Mucosa of descending colon (tissue), 3 donors: ENCODE data around the gene LAMB4. TPM values are rescaled to one million over a fixed set of nuclear protein-coding genes. Genes with fewer than 3 reads are reported as not detected.

Source experiments
- ATAC-seq: fragments of 200-7000 bp; cut with Tn5 transposase; one replicate; pipeline ENCODE4 v1.9.1; 2020; ENCODE audit warnings: mild to moderate bottlenecking, moderate library complexity
- DNase-seq, 3 donors: peaks; one replicate each; pipeline ENCODE4 v3.0.0-alpha.2; 2020
- H3K36me3 ChIP-seq: fragments of 200-600 bp; one replicate; pipeline ENCODE4 v1.8.0; 2021; ENCODE audit warnings: low read depth, mild to moderate bottlenecking
- H3K4me1 ChIP-seq: fragments of 200-600 bp; one replicate; pipeline ENCODE4 v1.8.0; 2021; ENCODE audit warnings: low read depth, mild to moderate bottlenecking
- H3K4me3 ChIP-seq: fragments of 200-600 bp; one replicate; pipeline ENCODE4 v1.8.0; 2021; ENCODE audit warnings: mild to moderate bottlenecking
- H3K9me3 ChIP-seq: fragments of 200-600 bp; one replicate; pipeline ENCODE4 v1.8.0; 2021; ENCODE audit warnings: mild to moderate bottlenecking
- intact Hi-C, 2 donors: fragments of 100-400 bp; cut with DNase I in 1 of 2; cut with micrococcal nuclease in 1 of 2; formaldehyde crosslinking; loops; one replicate each; pipeline versions ENCODE4 v1.11.0 to v1.11.1; 2022; cut with DNase I, micrococcal nuclease
- total RNA-seq, 3 donors: library from RNA; stranded (reverse); fragmentation: NEBNext Ultra II Directional in 2 of 3; extraction: Animal tissue kit (Norgen Biotek cat#: 25700) in 2 of 3; gene quantifications; one replicate each; pipeline versions ENCODE4 v1.2.1 to v1.2.4, GENCODE V29; 2021 to 2023
- TF ChIP-seq, protein P1 (sequence below): fragments of 200-600 bp; IDR thresholded peaks from one replicate; pipeline ENCODE4 v1.8.0; 2022; ENCODE audit warnings: antibody characterized with exemption, mild to moderate bottlenecking
- donor health status: DM: no; HTN: no; CAD: no; lungs with moderate emphysema.
- donor health status: DM: no; HTN: no; CAD: no.
- donor health status: DM: no; HTN: yes; CAD: no.

LAMB4 gene
- total RNA-seq, 3 donors from 2014 or later, result 0.22 TPM; not detected in 2

DNA sequence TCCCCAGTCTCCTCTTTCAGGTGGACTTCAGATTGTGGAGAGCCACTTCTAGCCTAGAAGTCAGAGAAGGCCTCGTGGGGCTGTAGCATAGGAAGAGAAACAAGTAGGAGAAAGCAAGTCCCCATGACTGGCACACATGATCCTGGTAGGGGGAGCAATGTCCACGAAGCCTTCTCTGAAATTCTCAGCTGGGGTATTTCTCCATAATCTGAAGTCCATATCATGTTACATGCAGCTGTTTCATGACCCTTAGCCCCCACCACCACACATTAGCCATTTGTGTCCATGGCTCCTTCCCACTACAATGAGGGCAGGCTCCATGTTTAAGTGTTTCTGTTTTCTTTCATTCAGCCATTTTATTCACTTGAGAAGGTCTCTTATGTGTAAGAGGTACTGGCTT is 43.2 kb downstream of the LAMB4 start:
- Histone ChIP-seq H3K36me3 (no peaks in the 10 kb centered on the region), H3K4me3 (no peak overlapping the region), H3K4me1 (no peaks in the 10 kb centered on the region), H3K9me3 (no peaks in the 10 kb centered on the region)
- intact Hi-C loops, result no loop called here
- ATAC-seq, result no peak
- DNase-seq, result no peak
- TF ChIP-seq, protein P1, sequence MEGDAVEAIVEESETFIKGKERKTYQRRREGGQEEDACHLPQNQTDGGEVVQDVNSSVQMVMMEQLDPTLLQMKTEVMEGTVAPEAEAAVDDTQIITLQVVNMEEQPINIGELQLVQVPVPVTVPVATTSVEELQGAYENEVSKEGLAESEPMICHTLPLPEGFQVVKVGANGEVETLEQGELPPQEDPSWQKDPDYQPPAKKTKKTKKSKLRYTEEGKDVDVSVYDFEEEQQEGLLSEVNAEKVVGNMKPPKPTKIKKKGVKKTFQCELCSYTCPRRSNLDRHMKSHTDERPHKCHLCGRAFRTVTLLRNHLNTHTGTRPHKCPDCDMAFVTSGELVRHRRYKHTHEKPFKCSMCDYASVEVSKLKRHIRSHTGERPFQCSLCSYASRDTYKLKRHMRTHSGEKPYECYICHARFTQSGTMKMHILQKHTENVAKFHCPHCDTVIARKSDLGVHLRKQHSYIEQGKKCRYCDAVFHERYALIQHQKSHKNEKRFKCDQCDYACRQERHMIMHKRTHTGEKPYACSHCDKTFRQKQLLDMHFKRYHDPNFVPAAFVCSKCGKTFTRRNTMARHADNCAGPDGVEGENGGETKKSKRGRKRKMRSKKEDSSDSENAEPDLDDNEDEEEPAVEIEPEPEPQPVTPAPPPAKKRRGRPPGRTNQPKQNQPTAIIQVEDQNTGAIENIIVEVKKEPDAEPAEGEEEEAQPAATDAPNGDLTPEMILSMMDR, result no peak

DNA sequence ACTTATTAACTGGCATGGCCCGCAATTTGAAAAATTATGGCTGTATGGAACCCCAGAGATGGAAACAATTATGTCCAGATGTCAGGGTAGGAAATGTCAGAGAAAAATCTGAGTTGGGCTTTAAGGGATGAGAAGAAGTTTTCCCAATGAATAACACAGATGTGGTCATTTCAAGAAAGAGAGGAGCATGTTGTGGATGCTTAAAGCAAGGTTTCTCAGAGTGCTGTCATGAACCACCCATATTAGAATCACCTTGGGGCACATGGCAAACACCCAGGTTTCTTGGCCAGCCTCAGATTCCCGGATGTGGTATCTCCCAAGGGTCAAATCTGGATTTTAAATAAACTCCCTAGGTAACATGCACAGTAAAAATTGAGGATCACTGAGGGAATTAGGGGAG is 43.6 kb downstream of the LAMB4 start:
- Histone ChIP-seq H3K36me3 (no peaks in the 10 kb centered on the region), H3K4me1 (no peaks in the 10 kb centered on the region), H3K4me3 (no peak overlapping the region), H3K9me3 (no peaks in the 10 kb centered on the region)
- DNase-seq (no peak), ATAC-seq (no peak)
- intact Hi-C loops, result no loop called here
- TF ChIP-seq, protein P1, result no peak

DNA sequence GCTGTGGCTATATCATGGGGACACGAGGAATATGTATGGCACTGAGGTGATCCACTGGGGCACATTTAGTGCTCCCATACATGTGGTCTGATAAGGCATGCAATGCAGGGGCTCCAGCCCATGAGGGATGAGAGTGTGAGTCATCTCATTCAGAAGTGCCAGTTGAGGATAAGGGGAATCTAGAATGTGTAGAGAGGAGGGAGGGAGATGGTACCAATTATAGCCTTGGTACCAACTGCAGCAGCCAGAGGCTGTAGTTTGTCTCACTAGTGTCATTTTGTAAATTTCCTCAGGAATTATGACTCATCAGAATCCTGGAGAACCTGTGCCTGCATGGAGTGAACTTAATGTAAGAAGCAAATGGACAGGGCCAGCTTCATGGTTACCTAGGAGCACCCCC is 46.2 kb downstream of the LAMB4 start:
- DNase-seq (no peak), ATAC-seq (no peak)
- Histone ChIP-seq H3K9me3 (no peaks in the 10 kb centered on the region), H3K4me3 (no peak overlapping the region), H3K36me3 (no peaks in the 10 kb centered on the region), H3K4me1 (peaks cover 2% of the 10 kb centered on the region)
- TF ChIP-seq, protein P1, result no peak
- intact Hi-C loops, result no loop called here

DNA sequence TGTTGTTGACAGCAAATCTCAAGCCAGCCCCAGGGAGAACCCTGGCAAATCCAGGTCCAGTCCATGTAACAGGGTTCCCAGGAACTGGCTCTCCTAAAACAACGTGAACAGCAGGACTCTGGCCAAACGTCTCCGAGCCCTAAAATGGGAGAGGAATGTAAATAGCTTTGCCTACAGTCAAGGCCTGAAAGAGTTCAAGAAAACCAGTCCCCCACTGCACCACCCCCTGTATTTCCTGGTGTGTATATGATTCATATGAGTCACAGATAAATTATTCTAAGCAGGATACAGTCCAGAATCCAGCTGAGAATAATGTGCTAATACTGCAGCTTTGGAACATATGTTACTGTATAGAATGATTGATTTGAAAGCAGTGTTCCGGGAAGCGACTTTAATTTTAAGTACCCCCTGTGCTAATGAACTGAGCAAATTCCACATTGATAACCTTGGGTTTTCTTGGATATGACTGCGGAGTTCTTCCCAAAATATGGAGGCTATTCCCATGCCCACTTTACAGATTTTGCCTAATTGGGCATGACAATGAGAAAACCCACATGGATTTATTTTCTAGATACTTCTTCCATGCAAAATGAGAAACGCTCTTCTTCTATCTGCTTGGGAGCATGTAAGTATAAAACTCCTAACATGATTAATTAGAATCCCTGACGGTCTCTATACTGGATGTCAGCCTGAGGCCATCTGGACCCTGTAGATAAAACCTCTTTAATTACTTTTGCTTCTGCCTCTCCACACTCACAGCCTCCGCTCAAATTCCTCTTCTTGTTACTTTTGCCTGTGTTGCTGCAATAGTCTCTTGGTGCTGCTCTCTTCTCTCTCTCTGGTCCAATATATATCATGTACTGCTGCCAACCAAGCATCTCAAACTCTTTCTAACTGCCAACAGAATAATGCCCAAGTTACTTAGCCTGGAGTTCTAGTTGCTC is 50.2 kb downstream of the LAMB4 start:
- TF ChIP-seq, protein P1, result no peak
- intact Hi-C loops, result no loop called here
- ATAC-seq, result peak; percentile 70
- Histone ChIP-seq H3K36me3 (no peaks in the 10 kb centered on the region), H3K4me3 (no peak overlapping the region), H3K9me3 (no peaks in the 10 kb centered on the region), H3K4me1 (peaks cover 6% of the 10 kb centered on the region)
- no peak for DNase-seq

DNA sequence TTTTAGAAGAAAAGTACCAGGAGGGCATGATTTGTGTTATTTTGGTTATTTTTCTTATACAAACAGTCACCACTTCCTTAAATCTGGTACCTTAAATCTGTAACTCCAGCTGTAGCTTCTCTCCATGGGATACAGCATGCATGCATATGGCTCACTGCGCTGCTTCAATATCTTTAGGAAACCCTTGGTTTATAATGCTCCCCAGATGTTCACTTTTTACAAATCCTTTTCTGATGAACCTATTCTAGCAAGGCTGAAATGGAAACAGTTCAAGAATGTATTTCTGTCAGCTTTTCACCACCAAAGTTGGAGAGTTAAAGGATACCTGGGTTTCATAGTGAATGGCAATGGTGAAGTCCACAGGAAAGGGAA is 50.9 kb downstream of the LAMB4 start:
- intact Hi-C loops, result no loop called here
- no peaks in the 10 kb centered on the region for H3K36me3 ChIP-seq
- no peaks in the 10 kb centered on the region for H3K9me3 ChIP-seq
- DNase-seq (no peak), ATAC-seq (no peak)
- H3K4me1 ChIP-seq, result peaks cover 6% of the 10 kb centered on the region
- H3K4me3 ChIP-seq, result no peak overlapping the region
- TF ChIP-seq, protein P1, result no peak
